GM18861 (cell line): Measurements from ENCODE around the gene SYNGAP1.
"Not testable (repeated sequence)": the region's sequence is repeated elsewhere in the genome, so short reads cannot be mapped to it uniquely, and the experiment has no call there.

Experiments
- ATAC-seq: cut with Tn5 transposase; IDR thresholded peaks from one replicate; pipeline ENCODE4 v1.9.1; 2021; ENCODE audit not compliant: unreplicated experiment

SYNGAP1 gene

GRCh38 chr6:33399881-33400280, 20.0 kb upstream of the SYNGAP1 start:
- not testable (repeated sequence) for ATAC-seq

GRCh38 chr6:33404884-33405283, 15.0 kb upstream of the SYNGAP1 start:
- ATAC-seq, result no peak

GRCh38 chr6:33405386-33405940, 14.4 kb upstream of the SYNGAP1 start:
- ATAC-seq, result no peak

GRCh38 chr6:33406126-33406525, 13.7 kb upstream of the SYNGAP1 start:
- ATAC-seq, result no peak

- ATAC-seq, result no peak
Observed at GRCh38 chr6:33407132-33407718, 12.6 kb upstream of the SYNGAP1 start.

GRCh38 chr6:33410050-33410710, 9.7 kb upstream of the SYNGAP1 start:
- ATAC-seq, result peak; percentile 80

GRCh38 chr6:33410711-33411631, 8.9 kb upstream of the SYNGAP1 start, which contains the start of gene PHF1:
Gene PHF1 (plus strand): TSS chr6:33411014. CDS start chr6:33412264, 1,250 bp downstream.
- ATAC-seq, result peak; percentile 28

- ATAC-seq, result no peak
Observed at GRCh38 chr6:33411632-33412005, 8.2 kb upstream of the SYNGAP1 start.

GRCh38 chr6:33412140-33413009, 7.5 kb upstream of the SYNGAP1 start:
- ATAC-seq, result no peak

GRCh38 chr6:33413241-33414120, 6.4 kb upstream of the SYNGAP1 start:
- no peak for ATAC-seq

- no peak for ATAC-seq
Observed at GRCh38 chr6:33414592-33415271, 5.1 kb upstream of the SYNGAP1 start.

GRCh38 chr6:33415831-33416230, 4.0 kb upstream of the SYNGAP1 start:
- ATAC-seq, result no peak

GRCh38 chr6:33416386-33417127, 3.3 kb upstream of the SYNGAP1 start:
- no peak for ATAC-seq

GRCh38 chr6:33417128-33417902, 2.5 kb upstream of the SYNGAP1 start:
- ATAC-seq, result no peak

- peak; percentile 75 for ATAC-seq
Observed at GRCh38 chr6:33417903-33418689, 1.8 kb upstream of the SYNGAP1 start, which contains the start of gene CUTA. Gene CUTA (minus strand): TSS chr6:33418107. CDS start chr6:33418000, 107 bp downstream.

- ATAC-seq, result no peak
Observed at GRCh38 chr6:33418690-33419291, 1.1 kb upstream of the SYNGAP1 start.
